T-helper 2 cell treated with Interferon-gamma antibody and Interleukin-4, amounts not matched to agents 100 ng/mL and 5 ng/mL, for 36 hours (primary cell): ENCODE results near the gene RAB23. TPM values are rescaled to one million over a fixed set of nuclear protein-coding genes. Genes with fewer than 3 reads are reported as not detected.
"Not testable (repeated sequence)": the region's sequence is repeated elsewhere in the genome, so short reads cannot be mapped to it uniquely, and the experiment has no call there.

Experiments used
- intact Hi-C: fragments of 100-400 bp; cut with micrococcal nuclease; formaldehyde crosslinking; loops from one replicate; pipeline ENCODE4 v1.15.1; 2023
- total RNA-seq: library from RNA; stranded (reverse); gene quantifications from 2 replicates; pipeline ENCODE4 v1.2.3, GENCODE V29; 2022

The RAB23 gene
- total RNA-seq, 1 donor from 2014 or later: 4.2 TPM

GRCh38 chr6:57243526-57243925, 21.4 kb upstream of the RAB23 start:
- intact Hi-C loops: not testable (repeated sequence)

GRCh38 chr6:57242505-57242904, 20.4 kb upstream of the RAB23 start:
- intact Hi-C loops: no loop called here

- intact Hi-C loops: no loop called here
Measured at GRCh38 chr6:57226221-57226620, 4.1 kb upstream of the RAB23 start.

GRCh38 chr6:57224769-57225515, 2.8 kb upstream of the RAB23 start:
- intact Hi-C loops: loop anchor here (5.0 kb wide), 1 partner anchor 683 kb away; no protein-coding TSS in a partner anchor

GRCh38 chr6:57222743-57223077, 603 bp upstream of the RAB23 start:
- intact Hi-C loops: loop anchor here (1.0 to 5.0 kb wide), 6 partner anchors 50 to 680 kb away; partner anchors contain the start of genes BAG2 and BEND6

GRCh38 chr6:57221191-57221935, 744 bp downstream of the RAB23 start:
- intact Hi-C loops: loop anchor here (5.0 kb wide), 1 partner anchor 679 kb away; no protein-coding TSS in a partner anchor

GRCh38 chr6:57220083-57220703, 1.9 kb downstream of the RAB23 start:
- intact Hi-C loops: loop anchor here (5.0 kb wide), 1 partner anchor 678 kb away; no protein-coding TSS in a partner anchor

GRCh38 chr6:57217270-57217669, 4.8 kb downstream of the RAB23 start:
- intact Hi-C loops: no loop called here

- intact Hi-C loops: no loop called here
Measured at GRCh38 chr6:57216235-57217101, 5.6 kb downstream of the RAB23 start.

GRCh38 chr6:57215260-57215659, 6.8 kb downstream of the RAB23 start:
- intact Hi-C loops: no loop called here

- intact Hi-C loops: no loop called here
Measured at GRCh38 chr6:57210060-57210459, 12.0 kb downstream of the RAB23 start.

GRCh38 chr6:57209030-57209429, 13.1 kb downstream of the RAB23 start:
- intact Hi-C loops: no loop called here

- intact Hi-C loops: no loop called here
Measured at GRCh38 chr6:57207872-57208271, 14.2 kb downstream of the RAB23 start.

- intact Hi-C loops: no loop called here
Measured at GRCh38 chr6:57207141-57207540, 15.0 kb downstream of the RAB23 start.

GRCh38 chr6:57205550-57206328, 16.4 kb downstream of the RAB23 start:
- intact Hi-C loops: no loop called here

- intact Hi-C loops: no loop called here
Measured at GRCh38 chr6:57201718-57202117, 20.4 kb downstream of the RAB23 start.

- intact Hi-C loops: no loop called here
Measured at GRCh38 chr6:57198926-57199636, 23.0 kb downstream of the RAB23 start.

GRCh38 chr6:57195457-57195856, 26.6 kb downstream of the RAB23 start:
- intact Hi-C loops: no loop called here

- intact Hi-C loops: no loop called here
Measured at GRCh38 chr6:57193177-57193576, 28.9 kb downstream of the RAB23 start.

GRCh38 chr6:57190140-57190539, 32.0 kb downstream of the RAB23 start:
- intact Hi-C loops: loop anchor here (1.0 kb wide), 1 partner anchor 126 kb away; no protein-coding TSS in a partner anchor
